Right lobe of liver (tissue), 4 donors: Measurements from ENCODE around the gene SH2D5.

Experiments
- POLR2A ChIP-seq: fragments of 450-650 bp; IDR thresholded peaks from one replicate; pipeline ENCODE4 v1.6.1; 2017; ENCODE audit warnings: antibody characterized with exemption, mild to moderate bottlenecking
- TF ChIP-seq, protein P1 (sequence below), 4 donors: fragments of 200-600 bp in 3 of 4; fragments of 450-650 bp in 1 of 4; IDR thresholded peaks; one replicate each; pipeline versions ENCODE4 v1.5.1 to v1.8.0; 2016 to 2022; ENCODE audit warnings: antibody characterized with exemption in 4 of 4, mild to moderate bottlenecking in 2 of 4
- donor health status: DM: no; HTN: no; CAD: no.
- donor health status: DM: no; HTN: no; CAD: no.
- donor health status: DM: no; HTN: yes; CAD: no.

DNA sequence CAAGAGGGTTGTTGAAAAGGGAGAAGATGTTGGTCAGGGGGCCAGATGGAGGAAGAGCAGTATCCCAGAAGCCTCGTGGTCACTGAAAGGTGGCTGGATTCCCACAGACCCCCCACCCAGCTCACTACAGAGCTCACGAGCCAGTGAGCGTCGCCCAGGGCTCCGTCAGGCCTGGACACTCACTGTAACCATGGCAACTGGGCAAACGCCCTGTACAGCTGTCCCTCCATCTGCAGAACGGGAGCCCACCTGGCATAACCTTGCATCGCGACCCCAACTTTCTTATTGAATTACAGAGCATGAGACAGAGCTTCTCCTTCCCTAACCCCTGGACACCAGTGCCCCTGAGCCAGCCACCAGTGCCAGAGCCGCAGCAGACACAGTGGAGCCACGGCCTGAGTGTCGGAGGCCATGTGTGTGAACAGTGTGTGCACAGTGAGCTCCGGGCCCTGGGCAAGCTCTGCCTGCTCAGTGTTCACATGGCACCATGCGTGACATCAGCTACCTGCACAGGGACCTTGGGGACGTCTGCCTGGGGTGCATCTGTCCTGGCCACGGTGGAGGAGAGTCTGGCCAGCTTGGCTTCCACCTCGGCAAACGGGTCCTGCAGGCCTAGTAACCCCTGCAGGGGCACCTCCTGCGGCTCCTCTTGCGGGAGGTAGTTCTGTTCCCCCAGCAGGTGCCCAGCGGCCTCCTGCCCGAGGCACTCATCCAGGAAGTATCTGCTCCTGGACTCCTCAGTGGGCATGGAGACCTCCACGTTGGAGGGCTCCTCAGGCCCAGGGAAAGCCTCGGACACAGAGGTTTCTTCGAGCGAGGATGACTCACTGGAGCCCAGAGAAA, 45.4 kb downstream of the SH2D5 start:
- TF ChIP-seq, protein P1, sequence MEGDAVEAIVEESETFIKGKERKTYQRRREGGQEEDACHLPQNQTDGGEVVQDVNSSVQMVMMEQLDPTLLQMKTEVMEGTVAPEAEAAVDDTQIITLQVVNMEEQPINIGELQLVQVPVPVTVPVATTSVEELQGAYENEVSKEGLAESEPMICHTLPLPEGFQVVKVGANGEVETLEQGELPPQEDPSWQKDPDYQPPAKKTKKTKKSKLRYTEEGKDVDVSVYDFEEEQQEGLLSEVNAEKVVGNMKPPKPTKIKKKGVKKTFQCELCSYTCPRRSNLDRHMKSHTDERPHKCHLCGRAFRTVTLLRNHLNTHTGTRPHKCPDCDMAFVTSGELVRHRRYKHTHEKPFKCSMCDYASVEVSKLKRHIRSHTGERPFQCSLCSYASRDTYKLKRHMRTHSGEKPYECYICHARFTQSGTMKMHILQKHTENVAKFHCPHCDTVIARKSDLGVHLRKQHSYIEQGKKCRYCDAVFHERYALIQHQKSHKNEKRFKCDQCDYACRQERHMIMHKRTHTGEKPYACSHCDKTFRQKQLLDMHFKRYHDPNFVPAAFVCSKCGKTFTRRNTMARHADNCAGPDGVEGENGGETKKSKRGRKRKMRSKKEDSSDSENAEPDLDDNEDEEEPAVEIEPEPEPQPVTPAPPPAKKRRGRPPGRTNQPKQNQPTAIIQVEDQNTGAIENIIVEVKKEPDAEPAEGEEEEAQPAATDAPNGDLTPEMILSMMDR (IDR thresholded peaks at IDR 0.05) = no peak
- TF ChIP-seq POLR2A = no peak
